Liver (tissue), 9 donors: ENCODE measurements around the gene HINT1. TPM values are rescaled to one million over a fixed set of nuclear protein-coding genes. Genes with fewer than 3 reads are reported as not detected.

ENCODE experiments used
- DNase-seq: peaks from one replicate; pipeline ENCODE4 v3.0.0-alpha.2; 2017; ENCODE audit warnings: low spot score
- H3K27ac ChIP-seq, 2 donors: one replicate each; pipeline ENCODE4 v1.7.0; 2013; ENCODE audit warnings: inconsistent platforms in 2 of 2, low read length in 2 of 2, control low read depth in 1 of 2, low read depth in 1 of 2, mild to moderate bottlenecking in 1 of 2
- H3K27me3 ChIP-seq, 4 donors: one replicate each; pipeline versions ENCODE4 v1.6.1 to v1.7.0; 2013; ENCODE audit warnings: low read length in 3 of 4, inconsistent platforms in 1 of 4, mild to moderate bottlenecking in 1 of 4, moderate library complexity in 1 of 4; ENCODE audit not compliant: control insufficient read depth in 4 of 4, insufficient read depth in 4 of 4
- H3K36me3 ChIP-seq, 4 donors: one replicate each; pipeline versions ENCODE4 v1.6.1 to v1.7.0; 2013; ENCODE audit warnings: low read length in 3 of 4, mild to moderate bottlenecking in 3 of 4, low read depth in 1 of 4, moderate library complexity in 1 of 4; ENCODE audit not compliant: control insufficient read depth in 4 of 4, insufficient read depth in 3 of 4
- H3K4me1 ChIP-seq, 4 donors: one replicate each; pipeline versions ENCODE4 v1.6.1 to v1.7.0; 2013; ENCODE audit warnings: low read length in 3 of 4, mild to moderate bottlenecking in 3 of 4, moderate library complexity in 1 of 4; ENCODE audit not compliant: control insufficient read depth in 4 of 4, insufficient read depth in 4 of 4
- H3K4me3 ChIP-seq, 3 donors: one replicate each; pipeline versions ENCODE4 v1.6.1 to v1.7.0; 2013; ENCODE audit warnings: low read length in 3 of 3, control low read depth in 1 of 3, low read depth in 1 of 3, mild to moderate bottlenecking in 1 of 3
- H3K9ac ChIP-seq, 2 donors: one replicate each; pipeline ENCODE4 v1.7.0; 2013; ENCODE audit warnings: low read length in 2 of 2, mild to moderate bottlenecking in 2 of 2, moderate library complexity in 2 of 2, control low read depth in 1 of 2, low read depth in 1 of 2
- H3K9me3 ChIP-seq, 4 donors: one replicate each; pipeline versions ENCODE4 v1.6.1 to v1.7.0; 2013; ENCODE audit warnings: low read length in 3 of 4; ENCODE audit not compliant: control insufficient read depth in 4 of 4
- EGR1 ChIP-seq, 2 donors: IDR thresholded peaks; 2 replicates each; pipeline ENCODE4 v1.6.1; 2016 to 2018; ENCODE audit warnings: antibody characterized with exemption in 2 of 2, low read depth in 2 of 2
- FOXA1 ChIP-seq: IDR thresholded peaks from 2 replicates; pipeline ENCODE4 v1.6.1; 2016; ENCODE audit warnings: antibody characterized with exemption
- FOXA2 ChIP-seq: IDR thresholded peaks from 2 replicates; pipeline ENCODE4 v1.6.1; 2016; ENCODE audit warnings: antibody characterized with exemption
- JUND ChIP-seq, 2 donors: IDR thresholded peaks; 2 replicates each; pipeline ENCODE4 v1.6.1; 2016; ENCODE audit warnings: antibody characterized with exemption in 2 of 2
- NR2F2 ChIP-seq: IDR thresholded peaks from 2 replicates; pipeline ENCODE4 v1.6.1; 2016; ENCODE audit warnings: antibody characterized with exemption
- RAD21 ChIP-seq, 2 donors: IDR thresholded peaks; 2 replicates each; pipeline ENCODE4 v1.6.1; 2016; ENCODE audit warnings: antibody characterized with exemption in 2 of 2, mild to moderate bottlenecking in 2 of 2
- RXRA ChIP-seq, 2 donors: IDR thresholded peaks; 2 replicates each; pipeline ENCODE4 v1.6.1; 2017 to 2018; ENCODE audit warnings: antibody characterized with exemption in 2 of 2, mild to moderate bottlenecking in 1 of 2
- SP1 ChIP-seq: IDR thresholded peaks from 2 replicates; pipeline ENCODE4 v1.6.1; 2018; ENCODE audit warnings: antibody characterized with exemption, mild to moderate bottlenecking
- TAF1 ChIP-seq: conservative IDR thresholded peaks from 2 replicates; pipeline ENCODE4 v1.6.1; 2016; ENCODE audit warnings: antibody characterized with exemption, mild to moderate bottlenecking
- YY1 ChIP-seq: IDR thresholded peaks from 2 replicates; pipeline ENCODE4 v1.6.1; 2016; ENCODE audit warnings: antibody characterized with exemption, mild to moderate bottlenecking
- WGBS: extraction: QIAGEN DNeasy Blood & Tissue Kit; methylation state at CpG from one replicate; pipeline ENCODE4 v1.1.7; 2013; 5-methylcytosine and 5-hydroxymethylcytosine counted together
- polyA plus RNA-seq, 2 donors: library from polyadenylated mRNA; stranded (reverse) in 1 of 2; unstranded in 1 of 2; fragments of 200-250 nt in 1 of 2; fragments of >200 nt in 1 of 2; fragmentation: Nextera tagmentation in 1 of 2; extraction: Ambion mirVana in 1 of 2; gene quantifications; one replicate each; pipeline versions ENCODE4 v1.2.1 to v1.2.3, GENCODE V29; 2013 to 2015
- total RNA-seq, 2 donors: library from RNA; depleted of rRNA; stranded (reverse); fragments of >200 nt; gene quantifications; one replicate each; pipeline ENCODE4 v1.2.3, GENCODE V29; 2014
- TF ChIP-seq, protein P1 (sequence below): IDR thresholded peaks from 2 replicates; pipeline ENCODE4 v1.6.1; 2016; ENCODE audit warnings: antibody characterized with exemption, mild to moderate bottlenecking
- TF ChIP-seq, protein P2 (sequence below): fragments of 150-350 bp; IDR thresholded peaks from 2 replicates; pipeline ENCODE4 v1.5.1; 2017; ENCODE audit warnings: improper control_type of control experiment, low read depth, low read length; ENCODE audit not compliant: missing input control
- TF ChIP-seq, protein P3 (sequence below): IDR thresholded peaks from 2 replicates; pipeline ENCODE4 v1.6.1; 2016; ENCODE audit warnings: antibody characterized with exemption
- TF ChIP-seq, protein P4 (sequence below): IDR thresholded peaks from 2 replicates; pipeline ENCODE4 v1.6.1; 2016; ENCODE audit warnings: antibody characterized with exemption
- TF ChIP-seq, protein P5 (sequence below): IDR thresholded peaks from 2 replicates; pipeline ENCODE4 v1.6.1; 2016; ENCODE audit warnings: antibody characterized with exemption
- donor health status: healthy.
- donor health status: healthy.
- donor health status: healthy.
- donor health status: healthy.
- donor health status: healthy.

The HINT1 gene
- total and polyA plus RNA-seq, 4 donors: 112 to 902 (median 314) TPM

DNA sequence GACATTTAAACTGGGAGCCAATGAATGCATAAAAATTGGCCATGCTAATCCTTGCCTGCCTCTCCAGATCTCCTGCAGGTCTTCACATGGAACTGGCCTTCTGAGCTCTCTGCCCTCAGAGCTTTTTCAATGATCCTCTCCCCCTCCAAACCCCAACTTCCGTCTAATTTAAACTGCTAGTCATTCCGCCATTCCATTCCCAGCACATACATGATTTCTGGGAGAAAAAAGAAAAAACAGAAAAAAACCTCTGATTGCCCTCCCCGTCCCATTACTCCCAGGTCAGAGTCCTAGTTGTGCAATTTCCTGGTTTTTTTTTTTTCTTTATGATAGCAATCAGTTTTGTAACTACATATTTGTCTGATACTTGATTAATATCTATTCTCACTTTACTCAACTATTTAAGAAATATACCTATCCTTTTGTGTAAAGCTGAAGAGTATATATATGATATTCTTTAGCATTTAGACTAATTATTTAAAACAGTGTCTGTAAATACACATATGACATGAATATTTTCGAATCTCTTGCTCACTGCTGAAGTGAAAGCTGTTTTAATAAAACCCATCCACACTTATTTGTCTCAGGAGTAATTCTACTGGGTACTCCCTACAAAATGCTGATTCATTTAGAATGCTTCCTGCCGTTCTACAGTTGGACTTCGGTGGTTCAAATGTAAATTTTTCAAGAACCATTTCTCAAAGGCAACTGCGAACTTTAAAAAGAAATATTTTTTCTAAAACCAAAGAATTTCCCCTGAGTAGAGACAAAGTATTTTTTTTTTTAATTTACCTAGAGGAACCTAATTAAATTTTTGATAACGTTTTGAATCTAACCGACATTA is 1.6 kb downstream of the HINT1 start (continued):
- TF ChIP-seq, protein P1, sequence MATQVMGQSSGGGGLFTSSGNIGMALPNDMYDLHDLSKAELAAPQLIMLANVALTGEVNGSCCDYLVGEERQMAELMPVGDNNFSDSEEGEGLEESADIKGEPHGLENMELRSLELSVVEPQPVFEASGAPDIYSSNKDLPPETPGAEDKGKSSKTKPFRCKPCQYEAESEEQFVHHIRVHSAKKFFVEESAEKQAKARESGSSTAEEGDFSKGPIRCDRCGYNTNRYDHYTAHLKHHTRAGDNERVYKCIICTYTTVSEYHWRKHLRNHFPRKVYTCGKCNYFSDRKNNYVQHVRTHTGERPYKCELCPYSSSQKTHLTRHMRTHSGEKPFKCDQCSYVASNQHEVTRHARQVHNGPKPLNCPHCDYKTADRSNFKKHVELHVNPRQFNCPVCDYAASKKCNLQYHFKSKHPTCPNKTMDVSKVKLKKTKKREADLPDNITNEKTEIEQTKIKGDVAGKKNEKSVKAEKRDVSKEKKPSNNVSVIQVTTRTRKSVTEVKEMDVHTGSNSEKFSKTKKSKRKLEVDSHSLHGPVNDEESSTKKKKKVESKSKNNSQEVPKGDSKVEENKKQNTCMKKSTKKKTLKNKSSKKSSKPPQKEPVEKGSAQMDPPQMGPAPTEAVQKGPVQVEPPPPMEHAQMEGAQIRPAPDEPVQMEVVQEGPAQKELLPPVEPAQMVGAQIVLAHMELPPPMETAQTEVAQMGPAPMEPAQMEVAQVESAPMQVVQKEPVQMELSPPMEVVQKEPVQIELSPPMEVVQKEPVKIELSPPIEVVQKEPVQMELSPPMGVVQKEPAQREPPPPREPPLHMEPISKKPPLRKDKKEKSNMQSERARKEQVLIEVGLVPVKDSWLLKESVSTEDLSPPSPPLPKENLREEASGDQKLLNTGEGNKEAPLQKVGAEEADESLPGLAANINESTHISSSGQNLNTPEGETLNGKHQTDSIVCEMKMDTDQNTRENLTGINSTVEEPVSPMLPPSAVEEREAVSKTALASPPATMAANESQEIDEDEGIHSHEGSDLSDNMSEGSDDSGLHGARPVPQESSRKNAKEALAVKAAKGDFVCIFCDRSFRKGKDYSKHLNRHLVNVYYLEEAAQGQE: peak; percentile 52

DNA sequence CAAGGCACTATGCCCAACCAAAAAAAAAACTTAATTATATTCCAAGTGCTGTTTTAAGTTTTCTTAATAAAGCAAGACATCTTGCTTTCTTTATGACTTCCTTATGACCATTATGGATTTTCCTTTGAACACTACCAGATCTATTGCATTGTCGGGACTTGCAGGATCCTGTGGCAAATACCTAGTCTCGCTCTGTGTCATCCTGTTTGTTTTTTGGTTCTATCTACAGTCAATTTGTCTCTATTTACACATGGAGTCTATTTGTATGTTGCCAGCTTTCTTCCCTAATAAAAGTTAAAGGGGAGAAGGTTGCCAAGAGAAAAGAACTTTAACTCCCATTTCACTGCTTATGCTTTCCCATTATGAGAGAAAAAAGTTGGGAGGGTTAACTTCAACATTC is 4.9 kb downstream of the HINT1 start:
- TF ChIP-seq NR2F2 (no peak), FOXA1 (no peak), RXRA (IDR thresholded peaks at IDR 0.05) (no peak), EGR1 (IDR thresholded peaks at IDR 0.05; ENCODE audit: low read depth in 2 of 2) (no peak), SP1 (no peak), FOXA2 (peak; percentile 29)
- TF ChIP-seq, protein P2, sequence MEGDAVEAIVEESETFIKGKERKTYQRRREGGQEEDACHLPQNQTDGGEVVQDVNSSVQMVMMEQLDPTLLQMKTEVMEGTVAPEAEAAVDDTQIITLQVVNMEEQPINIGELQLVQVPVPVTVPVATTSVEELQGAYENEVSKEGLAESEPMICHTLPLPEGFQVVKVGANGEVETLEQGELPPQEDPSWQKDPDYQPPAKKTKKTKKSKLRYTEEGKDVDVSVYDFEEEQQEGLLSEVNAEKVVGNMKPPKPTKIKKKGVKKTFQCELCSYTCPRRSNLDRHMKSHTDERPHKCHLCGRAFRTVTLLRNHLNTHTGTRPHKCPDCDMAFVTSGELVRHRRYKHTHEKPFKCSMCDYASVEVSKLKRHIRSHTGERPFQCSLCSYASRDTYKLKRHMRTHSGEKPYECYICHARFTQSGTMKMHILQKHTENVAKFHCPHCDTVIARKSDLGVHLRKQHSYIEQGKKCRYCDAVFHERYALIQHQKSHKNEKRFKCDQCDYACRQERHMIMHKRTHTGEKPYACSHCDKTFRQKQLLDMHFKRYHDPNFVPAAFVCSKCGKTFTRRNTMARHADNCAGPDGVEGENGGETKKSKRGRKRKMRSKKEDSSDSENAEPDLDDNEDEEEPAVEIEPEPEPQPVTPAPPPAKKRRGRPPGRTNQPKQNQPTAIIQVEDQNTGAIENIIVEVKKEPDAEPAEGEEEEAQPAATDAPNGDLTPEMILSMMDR: no peak
- TF ChIP-seq, protein P3, sequence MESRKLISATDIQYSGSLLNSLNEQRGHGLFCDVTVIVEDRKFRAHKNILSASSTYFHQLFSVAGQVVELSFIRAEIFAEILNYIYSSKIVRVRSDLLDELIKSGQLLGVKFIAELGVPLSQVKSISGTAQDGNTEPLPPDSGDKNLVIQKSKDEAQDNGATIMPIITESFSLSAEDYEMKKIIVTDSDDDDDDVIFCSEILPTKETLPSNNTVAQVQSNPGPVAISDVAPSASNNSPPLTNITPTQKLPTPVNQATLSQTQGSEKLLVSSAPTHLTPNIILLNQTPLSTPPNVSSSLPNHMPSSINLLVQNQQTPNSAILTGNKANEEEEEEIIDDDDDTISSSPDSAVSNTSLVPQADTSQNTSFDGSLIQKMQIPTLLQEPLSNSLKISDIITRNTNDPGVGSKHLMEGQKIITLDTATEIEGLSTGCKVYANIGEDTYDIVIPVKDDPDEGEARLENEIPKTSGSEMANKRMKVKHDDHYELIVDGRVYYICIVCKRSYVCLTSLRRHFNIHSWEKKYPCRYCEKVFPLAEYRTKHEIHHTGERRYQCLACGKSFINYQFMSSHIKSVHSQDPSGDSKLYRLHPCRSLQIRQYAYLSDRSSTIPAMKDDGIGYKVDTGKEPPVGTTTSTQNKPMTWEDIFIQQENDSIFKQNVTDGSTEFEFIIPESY: no peak
- TF ChIP-seq, protein P4, sequence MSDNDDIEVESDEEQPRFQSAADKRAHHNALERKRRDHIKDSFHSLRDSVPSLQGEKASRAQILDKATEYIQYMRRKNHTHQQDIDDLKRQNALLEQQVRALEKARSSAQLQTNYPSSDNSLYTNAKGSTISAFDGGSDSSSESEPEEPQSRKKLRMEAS: no peak
- H3K36me3 ChIP-seq: peaks cover 2 to 47% (median 27%) of the 10 kb centered on the region in 4 donors
- peaks cover 2 to 31% (median 15%) of the 10 kb centered on the region in 4 donors for H3K4me1 ChIP-seq
- no peak overlapping the region for H3K4me3 ChIP-seq
- no peaks in the 10 kb centered on the region for H3K27me3 ChIP-seq
- no peak for DNase-seq
- H3K9ac ChIP-seq: no peak overlapping the region
- H3K9me3 ChIP-seq: no peaks in the 10 kb centered on the region
- WGBS: 26% methylated on average over 2 of the region's 2 CpGs
- peak overlapping the region in 1 of 2 donors; percentile 1 for H3K27ac ChIP-seq

DNA sequence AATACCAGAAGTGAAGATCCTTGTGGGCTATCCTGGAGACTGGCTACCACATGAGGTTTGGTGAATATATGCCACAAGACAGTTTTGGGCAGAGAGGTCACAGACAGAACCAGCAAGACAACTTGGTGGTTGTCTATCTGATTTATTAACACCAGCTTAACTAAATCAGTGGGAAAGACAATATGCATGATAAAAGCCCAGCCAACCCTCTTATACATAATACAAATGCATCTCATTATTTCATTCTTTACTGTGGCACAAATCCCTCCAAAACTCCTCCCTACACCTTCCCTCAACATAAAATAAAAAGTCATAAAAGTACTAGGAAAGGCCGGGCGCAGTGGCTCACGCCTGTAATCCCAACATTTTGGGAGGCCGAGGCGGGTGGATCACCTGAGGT is 8.1 kb downstream of the HINT1 start:
- 99% methylated on average over 5 of the region's 5 CpGs for WGBS
- TF ChIP-seq SP1 (no peak), RAD21 (IDR thresholded peaks at IDR 0.05) (no peak), JUND (IDR thresholded peaks at IDR 0.05) (no peak), YY1 (no peak), FOXA1 (no peak), TAF1 (no peak), NR2F2 (no peak), EGR1 (IDR thresholded peaks at IDR 0.05; ENCODE audit: low read depth in 2 of 2) (no peak)
- TF ChIP-seq, protein P3: no peak
- TF ChIP-seq, protein P5, sequence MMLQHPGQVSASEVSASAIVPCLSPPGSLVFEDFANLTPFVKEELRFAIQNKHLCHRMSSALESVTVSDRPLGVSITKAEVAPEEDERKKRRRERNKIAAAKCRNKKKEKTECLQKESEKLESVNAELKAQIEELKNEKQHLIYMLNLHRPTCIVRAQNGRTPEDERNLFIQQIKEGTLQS: no peak
- TF ChIP-seq, protein P4: no peak

More for the DNA sequence above, 8.1 kb downstream of the HINT1 start:
- no peak overlapping the region for H3K27ac ChIP-seq
- DNase-seq: no peak
- peaks cover 0 to 20% (median 14%) of the 10 kb centered on the region in 4 donors for H3K4me1 ChIP-seq
- peaks cover 2 to 39% (median 24%) of the 10 kb centered on the region in 4 donors for H3K36me3 ChIP-seq
- no peaks in the 10 kb centered on the region for H3K9me3 ChIP-seq
- H3K4me3 ChIP-seq: no peak overlapping the region
- no peaks in the 10 kb centered on the region for H3K27me3 ChIP-seq
- H3K9ac ChIP-seq: no peak overlapping the region
